ENCODE results near the gene CAMKMT.
"Not testable (repeated sequence)": the region's sequence is repeated elsewhere in the genome, so short reads cannot be mapped to it uniquely, and the experiment has no call there.

CAMKMT gene

DNA sequence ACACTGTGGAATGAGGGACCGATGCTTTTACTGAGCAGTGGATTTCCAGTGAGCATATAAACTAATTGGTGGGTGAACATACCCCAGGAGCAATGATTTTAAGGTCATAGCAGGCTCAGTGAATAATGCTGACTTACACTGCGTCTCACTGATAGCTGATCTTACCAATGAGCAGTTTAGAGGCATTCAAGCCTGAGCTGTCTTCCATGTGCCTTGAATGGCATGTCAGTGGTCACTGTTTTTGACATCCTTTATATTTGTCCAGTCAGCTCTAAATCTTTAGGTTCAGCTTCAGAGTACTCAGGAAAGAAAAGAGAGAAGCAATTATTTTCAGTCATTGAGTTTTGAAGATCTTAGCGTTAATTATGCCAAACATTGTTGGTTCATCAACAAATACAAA is 88.3 kb downstream of the CAMKMT start:
- DNase-seq: no peak

DNA sequence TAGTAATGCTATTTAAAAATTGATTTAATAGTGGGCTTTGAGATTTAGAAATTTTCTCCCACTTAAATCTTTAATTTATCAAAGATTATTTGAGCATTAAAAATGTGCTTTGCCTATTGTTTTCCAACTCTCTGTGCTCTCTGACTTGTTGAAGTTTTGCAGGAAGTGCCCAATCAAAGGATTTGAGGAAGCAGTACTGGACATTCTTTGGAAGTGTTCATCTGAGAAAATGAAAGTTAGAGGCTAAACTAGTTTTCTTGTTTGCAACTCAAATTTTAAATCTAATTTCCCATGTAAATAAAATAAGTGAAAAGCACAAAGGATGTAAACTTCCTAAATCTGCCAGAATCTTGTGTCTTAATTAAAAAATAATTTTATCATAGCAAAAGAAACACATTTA is 89.1 kb downstream of the CAMKMT start:
- no peak for DNase-seq

GRCh38 chr2:44452069-44452583 is 90.4 kb downstream of the CAMKMT start:
- no peak for DNase-seq

DNA sequence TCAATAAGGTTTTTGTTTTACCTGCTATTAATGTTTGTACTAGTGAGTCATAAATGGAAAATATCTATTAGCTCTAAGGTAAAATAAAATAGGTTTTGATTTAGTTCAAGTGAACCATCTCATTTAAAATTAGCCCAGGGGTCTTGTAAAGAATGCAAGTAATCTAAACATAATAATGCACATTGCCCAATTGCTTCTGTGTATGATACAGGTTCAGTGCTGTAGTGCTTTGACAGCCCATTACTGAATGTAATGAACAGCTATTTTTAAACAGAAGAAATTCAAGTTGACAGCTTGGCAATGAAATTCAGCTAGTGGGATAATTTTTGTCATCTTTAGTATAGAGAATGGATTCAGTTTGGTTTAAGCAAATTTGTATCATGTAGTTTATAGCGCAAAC is 91.5 kb downstream of the CAMKMT start:
- DNase-seq: no peak

DNA sequence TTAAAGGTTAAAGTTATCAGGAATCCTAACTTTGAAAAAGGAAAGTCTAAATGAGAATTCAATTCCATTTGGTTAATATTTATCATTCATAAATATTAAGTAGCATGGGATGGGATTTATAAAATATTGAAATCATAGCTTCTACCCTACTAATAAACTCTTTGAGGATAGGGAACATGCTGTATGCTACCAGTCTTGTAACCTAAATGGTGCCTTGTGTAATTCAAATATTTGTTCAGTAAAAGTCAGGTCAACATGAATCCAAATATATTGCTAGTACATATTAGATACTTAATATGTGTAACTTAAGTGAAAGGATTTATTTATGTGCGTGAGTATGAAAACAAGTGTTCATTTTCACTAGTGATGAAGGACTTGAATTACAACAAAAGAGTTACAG is 94.1 kb downstream of the CAMKMT start:
- no peak for DNase-seq

GRCh38 chr2:44456946-44457345 is 95.2 kb downstream of the CAMKMT start:
- no peak for DNase-seq

- no peak for DNase-seq
Measured at GRCh38 chr2:44459739-44460138, 98.0 kb downstream of the CAMKMT start.

DNA sequence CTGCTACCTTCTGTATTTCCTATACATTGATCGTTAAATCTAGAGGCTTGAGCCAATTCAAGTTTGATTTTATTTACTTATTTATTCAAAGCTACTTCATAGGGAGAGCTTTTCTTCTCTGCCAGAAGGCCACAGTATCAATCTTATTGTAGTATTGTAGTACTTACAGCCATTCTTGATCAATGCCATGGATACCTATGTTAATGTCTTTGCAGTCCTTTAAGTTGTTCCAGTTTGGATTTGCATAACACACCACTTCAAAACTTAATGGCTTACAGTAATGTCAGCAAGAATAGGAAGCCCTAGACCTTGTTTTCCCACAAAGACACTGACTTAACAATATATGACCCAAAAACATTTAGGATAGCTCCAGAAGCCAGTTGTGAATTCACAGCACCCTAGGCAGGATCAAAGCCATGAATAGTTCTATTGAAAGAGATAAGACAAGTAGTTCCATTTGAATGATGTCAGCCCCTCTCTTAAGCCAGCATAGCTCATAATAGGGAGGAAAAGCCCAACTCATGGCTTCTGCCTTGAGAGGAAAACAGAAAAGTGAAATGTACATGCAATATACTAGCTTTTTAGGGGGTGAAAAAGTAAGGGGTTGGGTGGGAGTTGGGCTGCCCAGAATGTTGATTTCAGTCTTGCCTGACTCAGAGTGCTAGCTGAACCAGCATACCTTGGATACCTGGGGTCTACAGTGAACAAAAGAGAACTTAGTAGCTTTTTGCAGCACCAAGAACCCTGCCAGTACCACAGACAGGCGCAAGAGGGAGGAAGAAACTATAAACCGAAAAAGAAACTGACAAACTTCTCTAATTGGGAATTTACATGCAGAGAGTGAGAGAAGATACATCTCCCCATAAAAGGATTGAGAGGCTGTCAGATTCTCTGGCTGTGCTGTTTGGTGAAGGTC is 101.4 kb downstream of the CAMKMT start:
- no peak for DNase-seq

DNA sequence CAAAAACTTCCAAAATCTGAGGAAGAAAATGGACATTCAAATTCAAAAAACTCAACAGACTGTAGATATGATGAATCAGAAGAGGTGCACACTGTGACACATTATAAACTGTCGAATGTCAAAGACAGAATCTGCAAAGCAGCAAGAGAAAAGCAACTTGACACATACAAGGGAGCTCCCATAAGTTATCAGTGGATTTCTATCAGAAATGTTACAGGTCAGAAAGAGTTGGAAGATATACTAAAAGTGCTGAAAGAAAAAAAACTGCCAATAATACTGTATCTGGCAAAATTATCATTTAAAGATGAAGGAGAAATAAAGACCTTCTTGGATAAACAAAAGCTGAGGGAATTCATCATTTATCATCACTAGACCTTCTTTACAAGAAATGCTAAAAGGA is 102.7 kb downstream of the CAMKMT start:
- no peak for DNase-seq

- no peak for DNase-seq
Measured at GRCh38 chr2:44470151-44470550, 108.4 kb downstream of the CAMKMT start.

GRCh38 chr2:44477657-44478414 is 116.1 kb downstream of the CAMKMT start:
- DNase-seq: no peak

GRCh38 chr2:44479127-44479887 is 117.6 kb downstream of the CAMKMT start:
- DNase-seq: peak; percentile 93

DNA sequence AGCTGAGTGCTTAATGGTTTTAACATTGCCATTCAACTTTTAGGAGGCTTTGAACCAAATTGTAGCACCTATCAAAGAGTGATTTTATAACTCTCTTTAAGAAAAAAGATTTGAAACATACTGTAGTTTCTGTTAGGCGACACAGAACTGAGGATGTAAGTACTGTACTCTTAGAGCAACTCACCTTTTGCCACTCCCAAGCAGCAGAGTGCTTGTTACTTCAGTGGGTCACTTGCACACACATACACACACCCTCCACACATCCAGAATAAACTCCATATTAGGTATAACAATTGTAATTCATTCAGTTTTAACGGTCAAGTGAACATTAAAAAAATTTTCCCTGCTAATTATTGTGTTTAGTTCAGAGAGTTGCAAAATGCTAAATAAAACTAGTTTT is 118.3 kb downstream of the CAMKMT start:
- DNase-seq: no peak

DNA sequence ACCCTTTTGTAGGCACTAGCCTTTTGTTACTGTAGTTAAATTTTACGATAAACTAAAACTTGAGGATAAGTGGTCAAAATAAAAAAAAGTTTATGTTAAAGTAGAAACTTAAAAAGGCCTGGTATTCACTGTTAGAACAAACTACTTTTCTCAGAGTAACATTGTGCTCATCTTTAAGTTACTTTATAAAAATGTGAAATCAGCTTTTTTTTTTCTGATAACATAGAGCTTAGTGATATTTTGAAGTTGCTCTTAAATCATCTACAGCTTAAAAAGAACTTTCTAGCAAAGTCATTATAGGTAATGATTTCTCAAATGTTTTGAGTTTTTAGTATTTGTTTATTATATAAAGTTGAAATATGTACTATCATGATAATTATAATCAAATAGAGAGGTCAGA is 125.3 kb downstream of the CAMKMT start:
- no peak for DNase-seq

- no peak for DNase-seq
Measured at GRCh38 chr2:44490726-44491125, 129.0 kb downstream of the CAMKMT start.

DNA sequence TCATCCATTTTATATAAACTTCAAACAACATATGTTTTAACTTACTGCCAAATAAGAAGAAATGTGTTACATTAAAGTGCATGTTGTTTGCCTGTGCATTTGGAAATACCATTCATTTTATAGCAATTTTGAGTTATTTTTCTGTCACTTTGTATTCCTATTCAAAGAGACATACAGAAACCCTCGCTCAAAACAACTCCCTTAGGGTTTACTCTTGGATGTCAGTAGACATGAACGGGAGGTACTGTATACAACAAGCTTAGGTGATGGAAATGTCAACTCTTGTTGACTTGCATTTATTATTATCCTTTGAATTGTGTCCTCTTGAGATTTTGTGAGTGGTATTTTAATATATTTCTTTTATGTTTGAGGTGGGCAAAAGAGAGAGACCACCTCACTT is 132.3 kb downstream of the CAMKMT start:
- DNase-seq: no peak

GRCh38 chr2:44495035-44495434 is 133.3 kb downstream of the CAMKMT start:
- DNase-seq: no peak

DNA sequence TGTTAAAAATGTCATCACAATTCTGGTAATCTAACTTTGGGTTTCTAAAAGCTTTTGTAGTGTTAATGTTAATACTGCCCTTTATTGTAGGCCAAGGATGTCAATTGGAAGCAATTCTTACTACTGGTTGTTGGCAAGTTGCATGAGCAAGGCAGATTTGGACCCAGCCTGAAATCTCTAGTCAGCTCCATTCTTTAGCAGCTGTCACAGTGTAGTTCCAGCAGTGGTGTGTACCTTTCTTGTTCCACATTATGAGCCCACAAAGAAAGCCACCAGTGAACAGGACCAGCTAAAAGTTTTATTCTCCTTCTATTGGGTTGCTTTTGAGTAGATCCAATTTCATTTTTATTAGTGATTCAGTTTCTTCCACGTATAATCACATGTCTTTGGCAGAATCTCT is 133.8 kb downstream of the CAMKMT start:
- DNase-seq: no peak

- DNase-seq: no peak
Measured at GRCh38 chr2:44496130-44496529, 134.4 kb downstream of the CAMKMT start.

DNA sequence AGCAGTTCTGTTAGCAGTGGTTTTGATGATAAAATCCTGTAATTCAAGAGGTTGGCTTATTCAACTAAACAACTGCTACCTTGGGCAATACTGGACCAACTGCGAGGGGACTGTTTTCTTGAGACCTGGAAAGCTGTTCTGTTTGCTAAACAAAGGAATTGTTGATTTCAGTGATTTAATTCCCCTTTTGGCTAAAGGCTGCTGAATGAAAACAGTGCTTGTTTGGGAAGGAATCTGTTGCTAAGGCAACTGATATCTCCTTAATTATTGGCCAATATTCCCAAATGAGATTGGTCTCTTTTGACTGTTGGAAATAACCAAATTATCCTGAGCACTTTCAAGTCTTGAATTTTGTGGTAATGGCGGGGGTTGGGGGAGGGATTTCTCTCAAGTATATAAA is 136.8 kb downstream of the CAMKMT start:
- DNase-seq: no peak

- not testable (repeated sequence) for DNase-seq
Measured at GRCh38 chr2:44505664-44506063, 143.9 kb downstream of the CAMKMT start.

DNA sequence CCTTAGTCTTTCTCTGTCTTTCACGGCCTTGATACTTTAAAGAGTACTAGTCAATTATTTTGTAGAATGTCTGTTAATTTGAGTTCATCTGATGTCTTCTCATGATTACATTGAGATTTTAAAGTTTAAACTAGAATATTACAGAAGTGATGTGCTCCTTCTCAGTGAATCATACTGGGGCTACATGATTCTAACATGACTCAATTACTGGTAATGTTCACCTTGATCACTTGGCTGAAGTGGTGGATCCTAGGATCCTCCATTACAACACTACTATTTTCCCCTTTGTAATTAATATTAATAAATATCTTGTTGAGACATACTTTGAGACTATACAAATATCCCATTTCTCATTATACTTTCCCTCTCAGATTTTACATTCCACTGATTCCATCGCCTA is 148.5 kb downstream of the CAMKMT start:
- DNase-seq: no peak

- no peak for DNase-seq
Measured at GRCh38 chr2:44515416-44515815, 153.7 kb downstream of the CAMKMT start.

Data from NCI-H2171 treated with DMSO at 0.1 percent for 48 hours (cell line).